ENCODE measurements around the gene CD46.

Gene CD46

GRCh38 chr1:207826557-207827487 is 75.0 kb downstream of the CD46 start:
- Histone ChIP-seq H3K9ac (ENCODE audit: low read depth, low read length) (no peak overlapping the region), H3K27ac (ENCODE audit: low read length) (no peak overlapping the region), H3K4me1 (ENCODE audit: insufficient read depth, low read length) (peaks cover 6% of the 10 kb centered on the region; the same call in 1 of the 2 replicates), H3K4me3 (ENCODE audit: low read length) (no peak overlapping the region), H3K36me3 (ENCODE audit: insufficient read depth, low read depth, low read length) (no peaks in the 10 kb centered on the region), H3K9me3 (ENCODE audit: insufficient read depth, low read depth, low read length) (no peaks in the 10 kb centered on the region), H3K27me3 (ENCODE audit: insufficient read depth, low read length) (no peaks in the 10 kb centered on the region)

- Histone ChIP-seq H3K9ac (ENCODE audit: low read depth, low read length) (no peak overlapping the region), H3K27ac (ENCODE audit: low read length) (no peak overlapping the region), H3K4me3 (ENCODE audit: low read length) (no peak overlapping the region), H3K4me1 (ENCODE audit: insufficient read depth, low read length) (peaks cover under 1% of the 10 kb centered on the region; the same call in 1 of the 2 replicates), H3K36me3 (ENCODE audit: insufficient read depth, low read depth, low read length) (no peaks in the 10 kb centered on the region), H3K27me3 (ENCODE audit: insufficient read depth, low read length) (no peaks in the 10 kb centered on the region), H3K9me3 (ENCODE audit: insufficient read depth, low read depth, low read length) (no peaks in the 10 kb centered on the region)
These were observed 75.6 kb downstream of the CD46 start for GRCh38 chr1:207827488-207827830.

GRCh38 chr1:207828046-207828445 is 76.2 kb downstream of the CD46 start:
- Histone ChIP-seq H3K9ac (ENCODE audit: low read depth, low read length) (no peak overlapping the region), H3K27me3 (ENCODE audit: insufficient read depth, low read length) (no peaks in the 10 kb centered on the region), H3K27ac (ENCODE audit: low read length) (no peak overlapping the region), H3K4me3 (ENCODE audit: low read length) (no peak overlapping the region), H3K36me3 (ENCODE audit: insufficient read depth, low read depth, low read length) (no peaks in the 10 kb centered on the region), H3K4me1 (ENCODE audit: insufficient read depth, low read length) (no peaks in the 10 kb centered on the region), H3K9me3 (ENCODE audit: insufficient read depth, low read depth, low read length) (no peaks in the 10 kb centered on the region)

GRCh38 chr1:207828485-207829158 is 76.8 kb downstream of the CD46 start:
- Histone ChIP-seq H3K27me3 (ENCODE audit: insufficient read depth, low read length) (no peaks in the 10 kb centered on the region), H3K36me3 (ENCODE audit: insufficient read depth, low read depth, low read length) (no peaks in the 10 kb centered on the region), H3K4me3 (ENCODE audit: low read length) (no peak overlapping the region), H3K9ac (ENCODE audit: low read depth, low read length) (no peak overlapping the region), H3K27ac (ENCODE audit: low read length) (no peak overlapping the region), H3K9me3 (ENCODE audit: insufficient read depth, low read depth, low read length) (no peaks in the 10 kb centered on the region), H3K4me1 (ENCODE audit: insufficient read depth, low read length) (no peaks in the 10 kb centered on the region)

GRCh38 chr1:207829576-207829975 is 77.7 kb downstream of the CD46 start:
- H3K36me3 ChIP-seq (ENCODE audit: insufficient read depth, low read depth, low read length) = no peaks in the 10 kb centered on the region
- H3K4me1 ChIP-seq (ENCODE audit: insufficient read depth, low read length) = no peaks in the 10 kb centered on the region
- H3K9ac ChIP-seq (ENCODE audit: low read depth, low read length) = no peak overlapping the region
- no peaks in the 10 kb centered on the region for H3K9me3 ChIP-seq (ENCODE audit: insufficient read depth, low read depth, low read length)
- H3K4me3 ChIP-seq (ENCODE audit: low read length) = no peak overlapping the region
- H3K27ac ChIP-seq (ENCODE audit: low read length) = no peak overlapping the region
- no peaks in the 10 kb centered on the region for H3K27me3 ChIP-seq (ENCODE audit: insufficient read depth, low read length)

- H3K36me3 ChIP-seq (ENCODE audit: insufficient read depth, low read depth, low read length) = no peaks in the 10 kb centered on the region
- H3K4me1 ChIP-seq (ENCODE audit: insufficient read depth, low read length) = no peaks in the 10 kb centered on the region
- no peak overlapping the region for H3K9ac ChIP-seq (ENCODE audit: low read depth, low read length)
- H3K9me3 ChIP-seq (ENCODE audit: insufficient read depth, low read depth, low read length) = no peaks in the 10 kb centered on the region
- H3K27ac ChIP-seq (ENCODE audit: low read length) = no peak overlapping the region
- no peaks in the 10 kb centered on the region for H3K27me3 ChIP-seq (ENCODE audit: insufficient read depth, low read length)
- no peak overlapping the region for H3K4me3 ChIP-seq (ENCODE audit: low read length)
These were observed 78.9 kb downstream of the CD46 start for GRCh38 chr1:207830788-207831187.

GRCh38 chr1:207831517-207832327 is 79.9 kb downstream of the CD46 start:
- no peaks in the 10 kb centered on the region for H3K9me3 ChIP-seq (ENCODE audit: insufficient read depth, low read depth, low read length)
- no peaks in the 10 kb centered on the region for H3K27me3 ChIP-seq (ENCODE audit: insufficient read depth, low read length)
- H3K36me3 ChIP-seq (ENCODE audit: insufficient read depth, low read depth, low read length) = no peaks in the 10 kb centered on the region
- no peak overlapping the region for H3K9ac ChIP-seq (ENCODE audit: low read depth, low read length)
- H3K4me3 ChIP-seq (ENCODE audit: low read length) = no peak overlapping the region
- H3K4me1 ChIP-seq (ENCODE audit: insufficient read depth, low read length) = no peaks in the 10 kb centered on the region
- H3K27ac ChIP-seq (ENCODE audit: low read length) = no peak overlapping the region

GRCh38 chr1:207832796-207833195 is 80.9 kb downstream of the CD46 start:
- Histone ChIP-seq H3K9me3 (ENCODE audit: insufficient read depth, low read depth, low read length) (no peaks in the 10 kb centered on the region), H3K27me3 (ENCODE audit: insufficient read depth, low read length) (no peaks in the 10 kb centered on the region), H3K4me1 (ENCODE audit: insufficient read depth, low read length) (no peaks in the 10 kb centered on the region), H3K4me3 (ENCODE audit: low read length) (no peak overlapping the region), H3K9ac (ENCODE audit: low read depth, low read length) (no peak overlapping the region), H3K36me3 (ENCODE audit: insufficient read depth, low read depth, low read length) (no peaks in the 10 kb centered on the region), H3K27ac (ENCODE audit: low read length) (no peak overlapping the region)

GRCh38 chr1:207833381-207833780 is 81.5 kb downstream of the CD46 start:
- Histone ChIP-seq H3K27ac (ENCODE audit: low read length) (no peak overlapping the region), H3K4me1 (ENCODE audit: insufficient read depth, low read length) (no peaks in the 10 kb centered on the region), H3K9me3 (ENCODE audit: insufficient read depth, low read depth, low read length) (no peaks in the 10 kb centered on the region), H3K36me3 (ENCODE audit: insufficient read depth, low read depth, low read length) (no peaks in the 10 kb centered on the region), H3K27me3 (ENCODE audit: insufficient read depth, low read length) (no peaks in the 10 kb centered on the region), H3K4me3 (ENCODE audit: low read length) (no peak overlapping the region), H3K9ac (ENCODE audit: low read depth, low read length) (no peak overlapping the region)

- no peak overlapping the region for H3K9ac ChIP-seq (ENCODE audit: low read depth, low read length)
- H3K4me1 ChIP-seq (ENCODE audit: insufficient read depth, low read length) = no peaks in the 10 kb centered on the region
- no peak overlapping the region for H3K4me3 ChIP-seq (ENCODE audit: low read length)
- H3K36me3 ChIP-seq (ENCODE audit: insufficient read depth, low read depth, low read length) = no peaks in the 10 kb centered on the region
- H3K27ac ChIP-seq (ENCODE audit: low read length) = no peak overlapping the region
- no peaks in the 10 kb centered on the region for H3K27me3 ChIP-seq (ENCODE audit: insufficient read depth, low read length)
- H3K9me3 ChIP-seq (ENCODE audit: insufficient read depth, low read depth, low read length) = no peaks in the 10 kb centered on the region
These were observed 82.3 kb downstream of the CD46 start for GRCh38 chr1:207833956-207834660.

GRCh38 chr1:207835958-207836357 is 84.1 kb downstream of the CD46 start:
- H3K9ac ChIP-seq (ENCODE audit: low read depth, low read length) = no peak overlapping the region
- H3K36me3 ChIP-seq (ENCODE audit: insufficient read depth, low read depth, low read length) = no peaks in the 10 kb centered on the region
- no peaks in the 10 kb centered on the region for H3K27me3 ChIP-seq (ENCODE audit: insufficient read depth, low read length)
- no peaks in the 10 kb centered on the region for H3K9me3 ChIP-seq (ENCODE audit: insufficient read depth, low read depth, low read length)
- H3K4me1 ChIP-seq (ENCODE audit: insufficient read depth, low read length) = no peaks in the 10 kb centered on the region
- no peak overlapping the region for H3K27ac ChIP-seq (ENCODE audit: low read length)
- no peak overlapping the region for H3K4me3 ChIP-seq (ENCODE audit: low read length)
